T-cell (primary cell): ENCODE measurements around the gene GAP43. TPM values are rescaled to one million over a fixed set of nuclear protein-coding genes. Genes with fewer than 3 reads are reported as not detected.

Experiments
- ATAC-seq, 4 experiments: fragments of 200-7000 bp in 3 of 4; fragments of 150-1000 bp in 1 of 4; cut with Tn5 transposase; replicated peaks in 1 of 4; 1 replicate in 3 of 4; 2 replicates in 1 of 4; pipeline ENCODE4 v1.10.0; 2021; ENCODE audit warnings: moderate library complexity in 3 of 4, mild to moderate bottlenecking in 2 of 4, moderate number of reproducible peaks in 1 of 4
- CTCF ChIA-PET, 2 donors: fragments of 300-600 bp; sonication (Branson Sonifier 250); formaldehyde crosslinking; loops; one replicate each; lab custom pipeline; 2022; ENCODE audit warnings: antibody characterized with exemption in 2 of 2; lab: Charles Lee
- POLR2A ChIA-PET, 2 donors: fragments of 300-600 bp; sonication (Branson Sonifier 250); formaldehyde crosslinking; loops; one replicate each; lab custom pipeline; 2022; ENCODE audit warnings: antibody characterized with exemption in 2 of 2; lab: Charles Lee
- DNase-seq, 35 experiments: peaks; one replicate each; pipeline versions ENCODE4 v3.0.0 to v3.0.0-alpha.2; 2013 to 2023
- H3K27ac ChIP-seq: one replicate; pipeline ENCODE4 v1.5.1; 2013; ENCODE audit warnings: low read length
- H3K27me3 ChIP-seq, 2 experiments: replicated peaks in 1 of 2; 1 replicate in 1 of 2; 2 replicates in 1 of 2; pipeline versions ENCODE4 v1.6.1 to v1.7.0; 2013; ENCODE audit warnings: low read length in 1 of 2, mixed read lengths in 1 of 2; ENCODE audit not compliant: control insufficient read depth in 2 of 2, insufficient read depth in 2 of 2; ENCODE audit errors: extremely low read depth in 1 of 2
- H3K36me3 ChIP-seq, 2 donors: 1 replicate in 1 of 2; 2 replicates in 1 of 2; pipeline versions ENCODE4 v1.6.1 to v1.7.0; 2013; ENCODE audit warnings: low read length in 1 of 2; ENCODE audit not compliant: control insufficient read depth in 2 of 2, insufficient read depth in 1 of 2; ENCODE audit errors: extremely low read depth in 1 of 2
- H3K4me1 ChIP-seq, 2 experiments: 1 replicate in 1 of 2; 2 replicates in 1 of 2; pipeline versions ENCODE4 v1.6.1 to v1.7.0; 2013; ENCODE audit warnings: low read length in 2 of 2, mixed read lengths in 1 of 2; ENCODE audit not compliant: insufficient read depth in 2 of 2, control insufficient read depth in 1 of 2; ENCODE audit errors: extremely low read depth in 1 of 2
- H3K4me3 ChIP-seq, 2 donors: 1 replicate in 1 of 2; 2 replicates in 1 of 2; pipeline versions ENCODE4 v1.5.1 to v1.7.0; 2013; ENCODE audit warnings: mild to moderate bottlenecking in 2 of 2, low read length in 1 of 2, moderate library complexity in 1 of 2; ENCODE audit not compliant: control insufficient read depth in 1 of 2; ENCODE audit errors: extremely low read depth in 1 of 2
- H3K9me3 ChIP-seq: 2 replicates; pipeline ENCODE4 v1.7.0; 2013
- H3K27ac Mint-ChIP-seq, 2 donors: one replicate each; pipeline ENCODE4 v1.8.0; 2020 to 2021; ENCODE audit warnings: mild to moderate bottlenecking in 2 of 2, mixed read lengths in 2 of 2
- H3K27me3 Mint-ChIP-seq, 2 donors: one replicate each; pipeline ENCODE4 v1.8.0; 2021 to 2022; ENCODE audit warnings: mixed read lengths in 2 of 2
- H3K36me3 Mint-ChIP-seq: one replicate; pipeline ENCODE4 v1.8.0; 2021; ENCODE audit warnings: mixed read lengths
- H3K4me1 Mint-ChIP-seq, 3 donors: one replicate each; pipeline ENCODE4 v1.8.0; 2020 to 2022; ENCODE audit warnings: mixed read lengths in 3 of 3, mild to moderate bottlenecking in 1 of 3
- H3K4me3 Mint-ChIP-seq, 3 donors: one replicate each; pipeline ENCODE4 v1.8.0; 2020 to 2022; ENCODE audit warnings: mild to moderate bottlenecking in 3 of 3, mixed read lengths in 3 of 3, moderate library complexity in 3 of 3
- H3K9me3 Mint-ChIP-seq, 3 donors: one replicate each; pipeline ENCODE4 v1.8.0; 2020 to 2022; ENCODE audit warnings: mixed read lengths in 3 of 3
- WGBS: methylation state at CpG from one replicate; pipeline ENCODE4 v1.1.5; 2013; ENCODE audit warnings: missing lambda C conversion rate; ENCODE audit not compliant: insufficient coverage; 5-methylcytosine and 5-hydroxymethylcytosine counted together
- total RNA-seq, 35 experiments: library from RNA in 6 of 35; stranded (reverse) in 6 of 35; fragments of 120-200 nt in 1 of 35; gene quantifications; one replicate each; pipeline versions ENCODE4 v1.2.1 to v1.2.4 and lab custom pipeline; 2013 to 2026

The GAP43 gene
- total RNA-seq, 5 donors from 2014 or later (not counting 1 experiment from before 2014, with no cell fraction given) = not detected

- Mint-ChIP-seq H3K9me3 (no peaks in the 10 kb centered on the region), H3K36me3 (no peaks in the 10 kb centered on the region), H3K27ac (no peak overlapping the region), H3K4me1 (no peaks in the 10 kb centered on the region), H3K4me3 (no peak overlapping the region), H3K27me3 (peaks cover 24 to 37% of the 10 kb centered on the region in 2 donors)
- H3K4me1 ChIP-seq = no peaks in the 10 kb centered on the region
- ChIA-PET CTCF (no interaction called here), POLR2A (interaction anchor here in 1 of 2 donors (0.6 kb wide), 1 partner anchor 27 kb away, joined by 5 read pairs; no protein-coding TSS in a partner anchor)
- no peak for DNase-seq
- H3K9me3 ChIP-seq = no peaks in the 10 kb centered on the region
- H3K36me3 ChIP-seq = no peaks in the 10 kb centered on the region
- WGBS = 80% methylated on average over 1 of the region's 2 CpGs
- no peaks in the 10 kb centered on the region for H3K27me3 ChIP-seq
- no peak overlapping the region for H3K4me3 ChIP-seq
- ATAC-seq = no peak
- H3K27ac ChIP-seq = no peak overlapping the region
Observed at GRCh38 chr3:115646027-115646690, 22.8 kb downstream of the GAP43 start.

DNA sequence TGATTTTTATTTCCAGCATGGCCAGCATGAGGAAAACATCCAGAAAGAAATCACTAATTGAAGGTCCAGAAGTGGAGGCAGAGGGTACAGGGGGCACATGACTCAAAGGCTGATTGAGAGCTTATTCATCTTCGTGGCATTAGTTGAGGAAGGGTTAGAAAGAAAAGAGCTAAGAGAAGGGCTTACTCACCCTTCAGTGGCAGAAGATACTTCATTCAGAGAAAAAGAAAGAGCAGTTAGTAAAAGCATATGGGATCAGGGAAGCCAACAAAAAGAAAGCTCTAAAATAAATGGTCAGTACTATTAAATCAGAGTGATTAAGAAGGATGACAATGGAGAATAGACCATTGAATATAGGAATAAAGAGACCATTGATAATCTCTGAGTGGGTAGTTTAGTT, 25.2 kb downstream of the GAP43 start:
- H3K27me3 Mint-ChIP-seq = peaks cover 28 to 37% of the 10 kb centered on the region in 2 donors
- H3K4me3 Mint-ChIP-seq = no peak overlapping the region
- WGBS = 100% methylated on average over 1 of the region's 1 CpG
- no peaks in the 10 kb centered on the region for H3K9me3 ChIP-seq
- DNase-seq = no peak
- no peaks in the 10 kb centered on the region for H3K27me3 ChIP-seq
- H3K36me3 ChIP-seq = no peaks in the 10 kb centered on the region
- H3K4me3 ChIP-seq = no peak overlapping the region
- no peaks in the 10 kb centered on the region for H3K36me3 Mint-ChIP-seq
- H3K27ac Mint-ChIP-seq = no peak overlapping the region
- H3K4me1 ChIP-seq = no peaks in the 10 kb centered on the region
- no peak overlapping the region for H3K27ac ChIP-seq
- ChIA-PET POLR2A (interaction anchor here in 1 of 2 donors (0.6 kb wide), 1 partner anchor 87 kb away, joined by 3 read pairs; no protein-coding TSS in a partner anchor), CTCF (no interaction called here)
- H3K9me3 Mint-ChIP-seq = no peaks in the 10 kb centered on the region
- no peak for ATAC-seq
- no peaks in the 10 kb centered on the region for H3K4me1 Mint-ChIP-seq

- H3K27ac Mint-ChIP-seq = no peak overlapping the region
- Histone ChIP-seq H3K36me3 (no peaks in the 10 kb centered on the region), H3K27ac (no peak overlapping the region), H3K4me3 (no peak overlapping the region), H3K4me1 (no peaks in the 10 kb centered on the region), H3K27me3 (no peaks in the 10 kb centered on the region), H3K9me3 (no peaks in the 10 kb centered on the region)
- DNase-seq = no peak
- WGBS = no CpG with 5 or more reads among the region's 1 CpG
- H3K9me3 Mint-ChIP-seq = no peaks in the 10 kb centered on the region
- CTCF ChIA-PET = no interaction called here
- no peak overlapping the region for H3K4me3 Mint-ChIP-seq
- POLR2A ChIA-PET = no interaction called here
- peaks cover 0 to 2% (median 0%) of the 10 kb centered on the region in 3 donors for H3K4me1 Mint-ChIP-seq
- H3K36me3 Mint-ChIP-seq = no peaks in the 10 kb centered on the region
- peaks cover 18 to 29% of the 10 kb centered on the region in 2 donors for H3K27me3 Mint-ChIP-seq
- ATAC-seq = no peak
Observed at GRCh38 chr3:115651087-115651486, 27.8 kb downstream of the GAP43 start.

GRCh38 chr3:115651599-115651998, 28.3 kb downstream of the GAP43 start:
- Histone ChIP-seq H3K9me3 (no peaks in the 10 kb centered on the region), H3K4me1 (no peaks in the 10 kb centered on the region), H3K27ac (no peak overlapping the region), H3K27me3 (no peaks in the 10 kb centered on the region), H3K4me3 (no peak overlapping the region), H3K36me3 (no peaks in the 10 kb centered on the region)
- ATAC-seq (no peak), DNase-seq (no peak)
- Mint-ChIP-seq H3K36me3 (no peaks in the 10 kb centered on the region), H3K27me3 (peaks cover 18 to 25% of the 10 kb centered on the region in 2 donors), H3K27ac (no peak overlapping the region), H3K4me1 (peaks cover 0 to 2% (median under 1%) of the 10 kb centered on the region in 3 donors), H3K4me3 (no peak overlapping the region), H3K9me3 (no peaks in the 10 kb centered on the region)
- WGBS = 100% methylated on average over 1 of the region's 2 CpGs
- POLR2A ChIA-PET = no interaction called here
- CTCF ChIA-PET = no interaction called here

DNA sequence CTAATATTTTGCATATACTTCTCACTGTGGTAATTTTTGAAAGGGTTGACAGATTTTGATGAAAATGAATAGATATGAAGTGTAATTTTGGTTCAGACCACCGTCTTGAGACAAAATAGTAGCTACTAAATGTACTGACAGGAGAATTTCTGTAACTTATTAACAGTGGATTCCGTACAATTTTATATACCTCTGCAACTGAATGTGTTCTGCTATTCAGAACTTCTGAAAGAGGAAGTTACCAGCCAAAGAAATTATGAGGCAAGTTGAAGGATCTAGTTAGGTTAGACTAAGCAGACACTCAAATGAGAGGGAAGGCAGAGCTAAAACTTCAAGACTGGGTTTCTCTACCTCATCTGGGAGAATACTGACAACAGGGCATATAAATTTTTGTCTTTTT, 29.4 kb downstream of the GAP43 start:
- Histone ChIP-seq H3K27me3 (no peaks in the 10 kb centered on the region), H3K4me3 (no peak overlapping the region), H3K36me3 (no peaks in the 10 kb centered on the region), H3K9me3 (no peaks in the 10 kb centered on the region), H3K27ac (no peak overlapping the region), H3K4me1 (peaks cover 2 to 4% of the 10 kb centered on the region in 2 experiments)
- no peak for ATAC-seq
- no CpG with 5 or more reads among the region's 2 CpGs for WGBS
- no peaks in the 10 kb centered on the region for H3K9me3 Mint-ChIP-seq
- H3K4me3 Mint-ChIP-seq = no peak overlapping the region
- H3K4me1 Mint-ChIP-seq = peaks cover 8 to 11% (median 9%) of the 10 kb centered on the region in 3 donors
- no peak for DNase-seq
- H3K27me3 Mint-ChIP-seq = peaks cover 11 to 23% of the 10 kb centered on the region in 2 donors
- H3K36me3 Mint-ChIP-seq = no peaks in the 10 kb centered on the region
- no peak overlapping the region for H3K27ac Mint-ChIP-seq
- CTCF ChIA-PET = no interaction called here
- POLR2A ChIA-PET = no interaction called here

DNA sequence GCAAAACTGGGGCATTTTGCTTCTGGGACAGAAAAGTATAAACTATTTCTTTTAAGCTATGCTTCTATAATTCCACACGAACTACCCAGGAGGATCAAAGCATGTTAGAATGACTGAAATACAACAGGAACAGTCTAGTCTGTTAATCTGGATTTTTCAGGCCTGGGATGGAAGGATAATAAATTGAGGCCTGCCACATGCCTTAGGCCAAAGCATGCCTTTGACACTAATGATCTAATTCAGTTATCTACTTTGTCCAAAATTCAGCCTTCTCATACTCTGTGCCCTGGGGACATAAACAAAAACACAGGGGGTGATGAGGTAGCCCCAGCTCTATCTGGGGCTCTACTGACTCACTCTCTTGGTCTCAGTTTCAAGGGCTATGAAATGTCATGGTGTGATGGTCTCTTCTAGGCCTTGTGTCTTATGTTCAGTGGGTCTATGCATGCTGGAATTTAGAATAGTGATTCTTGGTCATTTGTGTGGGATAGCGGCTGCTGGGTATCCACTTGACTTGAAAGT, 32.5 kb downstream of the GAP43 start:
- Histone ChIP-seq H3K4me3 (no peak overlapping the region), H3K36me3 (no peaks in the 10 kb centered on the region), H3K4me1 (peaks cover 7 to 16% of the 10 kb centered on the region in 2 experiments), H3K27ac (no peak overlapping the region), H3K9me3 (no peaks in the 10 kb centered on the region), H3K27me3 (no peaks in the 10 kb centered on the region)
- Mint-ChIP-seq H3K9me3 (no peaks in the 10 kb centered on the region), H3K27me3 (peaks cover 5 to 7% of the 10 kb centered on the region in 2 donors), H3K4me1 (peaks cover 24 to 31% (median 27%) of the 10 kb centered on the region in 3 donors), H3K27ac (no peak overlapping the region), H3K36me3 (no peaks in the 10 kb centered on the region), H3K4me3 (no peak overlapping the region)
- DNase-seq (no peak), ATAC-seq (no peak)
- CTCF ChIA-PET = interaction anchor here in 1 of 2 donors (0.8 kb wide), 1 partner anchor 13 kb away, joined by 3 read pairs; no protein-coding TSS in a partner anchor
- WGBS = 100% methylated on average over 1 of the region's 2 CpGs
- POLR2A ChIA-PET = interaction anchor here in 1 of 2 donors (0.6 kb wide), 1 partner anchor 1128 kb away, joined by 9 read pairs; no protein-coding TSS in a partner anchor
